Measurements from ENCODE around the gene CPNE6. TPM values are rescaled to one million over a fixed set of nuclear protein-coding genes. Genes with fewer than 3 reads are reported as not detected.

CPNE6 gene
- total RNA-seq, 1 donor from 2014 or later = 0.20 TPM

GRCh38 chr14:24069411-24069735 lies 2.0 kb upstream of the CPNE6 start:
- DNase-seq = no peak

GRCh38 chr14:24070285-24071143 lies 848 bp upstream of the CPNE6 start:
- no peak for DNase-seq

- DNase-seq = no peak
Measured at GRCh38 chr14:24071836-24072430, 571 bp downstream of the CPNE6 start.

- no peak for DNase-seq
Measured at GRCh38 chr14:24072436-24072835, 1.1 kb downstream of the CPNE6 start.

- no peak for DNase-seq
Measured at GRCh38 chr14:24072881-24073877, 1.8 kb downstream of the CPNE6 start.

- no peak for DNase-seq
Measured at GRCh38 chr14:24074625-24075484, 3.5 kb downstream of the CPNE6 start.

GRCh38 chr14:24075485-24076301 lies 4.3 kb downstream of the CPNE6 start:
- DNase-seq = no peak

GRCh38 chr14:24076302-24076601 lies 4.9 kb downstream of the CPNE6 start:
- DNase-seq = no peak

GRCh38 chr14:24077086-24077485 lies 5.7 kb downstream of the CPNE6 start:
- no peak for DNase-seq

GRCh38 chr14:24078146-24078545 lies 6.8 kb downstream of the CPNE6 start:
- no peak for DNase-seq

GRCh38 chr14:24079491-24080141 lies 8.3 kb downstream of the CPNE6 start:
- no peak for DNase-seq

GRCh38 chr14:24080142-24080530 lies 8.8 kb downstream of the CPNE6 start:
- DNase-seq = no peak

GRCh38 chr14:24080888-24081738 lies 9.8 kb downstream of the CPNE6 start:
- no peak for DNase-seq

GRCh38 chr14:24081739-24082211 lies 10.4 kb downstream of the CPNE6 start:
- DNase-seq = no peak

GRCh38 chr14:24082411-24083080 lies 11.2 kb downstream of the CPNE6 start:
- no peak for DNase-seq

- DNase-seq = no peak
Measured at GRCh38 chr14:24083462-24083861, 12.1 kb downstream of the CPNE6 start.

- no peak for DNase-seq
Measured at GRCh38 chr14:24084440-24084839, 13.1 kb downstream of the CPNE6 start.

- DNase-seq = no peak
Measured at GRCh38 chr14:24085215-24085614, 13.9 kb downstream of the CPNE6 start.
